ENCODE measurements around the gene ARHGAP45. TPM values are rescaled to one million over a fixed set of nuclear protein-coding genes. Genes with fewer than 3 reads are reported as not detected.
A peak's percentile ranks its signal among the peaks of the same experiment; 100 is the strongest.
"Not testable (repeated sequence)": the region's sequence is repeated elsewhere in the genome, so short reads cannot be mapped to it uniquely, and the experiment has no call there.

ARHGAP45 gene
- total RNA-seq, 4 donors from 2014 or later: 0.83 to 7.6 (median 3.4) TPM

- Histone ChIP-seq H3K4me1 (peaks cover 25 to 28% of the 10 kb centered on the region in 2 donors), H3K36me3 (peaks cover 0 to 29% of the 10 kb centered on the region in 2 donors), H3K27ac (no peak overlapping the region), H3K9me3 (no peaks in the 10 kb centered on the region), H3K4me3 (no peak overlapping the region), H3K27me3 (no peaks in the 10 kb centered on the region)
- intact Hi-C loops (cut with DNase I; ENCODE audit: low total_unique reads) (no loop called here), in situ Hi-C loops (cut with MboI; ENCODE audit: low sequenced_read_pairs in 4 of 4) (loop anchor here in 1 of 4 donors (10.0 kb wide), 1 partner anchor 57 kb away; no protein-coding TSS in a partner anchor)
- TF ChIP-seq CTCF (IDR thresholded peaks at IDR 0.05 in 4 of 5, conservative IDR thresholded peaks at IDR 0.05 in 1 of 5) (no peak), POLR2A (IDR thresholded peaks at IDR 0.05) (no peak)
- DNase-seq (no peak), ATAC-seq (no peak)
Observed at GRCh38 chr19:1128106-1128505, 61.1 kb downstream of the ARHGAP45 start.

- H3K36me3 ChIP-seq: peaks cover 0 to 19% of the 10 kb centered on the region in 2 donors
- H3K9me3 ChIP-seq; intact Hi-C loops (cut with DNase I; ENCODE audit: low total_unique reads); ATAC-seq; DNase-seq; H3K27ac ChIP-seq; H3K4me3 ChIP-seq; H3K27me3 ChIP-seq: not testable (repeated sequence)
- H3K4me1 ChIP-seq: peaks cover 25 to 32% of the 10 kb centered on the region in 2 donors
- in situ Hi-C loops (cut with MboI; ENCODE audit: low sequenced_read_pairs in 4 of 4): loop anchor here in 1 of 4 donors (10.0 kb wide), 1 partner anchor 56 kb away; no protein-coding TSS in a partner anchor
Observed at GRCh38 chr19:1129084-1129483, 62.1 kb downstream of the ARHGAP45 start.

GRCh38 chr19:1129535-1129934 lies 62.6 kb downstream of the ARHGAP45 start:
- H3K4me1 ChIP-seq: peaks cover 25 to 32% of the 10 kb centered on the region in 2 donors
- no peak for TF ChIP-seq POLR2A (IDR thresholded peaks at IDR 0.05)
- TF ChIP-seq CTCF (IDR thresholded peaks at IDR 0.05 in 4 of 5, conservative IDR thresholded peaks at IDR 0.05 in 1 of 5): no peak
- no peak overlapping the region for H3K27ac ChIP-seq
- in situ Hi-C loops (cut with MboI; ENCODE audit: low sequenced_read_pairs in 4 of 4): loop anchor here in 1 of 4 donors (10.0 kb wide), 1 partner anchor 55 kb away; no protein-coding TSS in a partner anchor
- ATAC-seq (no peak), DNase-seq (no peak)
- peaks cover 0 to 15% of the 10 kb centered on the region in 2 donors for H3K36me3 ChIP-seq
- H3K4me3 ChIP-seq: no peak overlapping the region
- H3K9me3 ChIP-seq: no peaks in the 10 kb centered on the region
- intact Hi-C loops (cut with DNase I; ENCODE audit: low total_unique reads): no loop called here
- no peaks in the 10 kb centered on the region for H3K27me3 ChIP-seq

GRCh38 chr19:1130771-1131717 lies 64.1 kb downstream of the ARHGAP45 start:
- H3K4me1 ChIP-seq: peaks cover 27 to 32% of the 10 kb centered on the region in 2 donors
- no peak for DNase-seq
- H3K4me3 ChIP-seq: peak overlapping the region; percentile 56 to 69 (median 61)
- H3K27me3 ChIP-seq: no peaks in the 10 kb centered on the region
- H3K36me3 ChIP-seq: peaks cover 0 to 13% of the 10 kb centered on the region in 2 donors
- no peak for TF ChIP-seq CTCF (IDR thresholded peaks at IDR 0.05 in 4 of 5, conservative IDR thresholded peaks at IDR 0.05 in 1 of 5)
- no peak for TF ChIP-seq POLR2A (IDR thresholded peaks at IDR 0.05)
- in situ Hi-C loops (cut with MboI; ENCODE audit: low sequenced_read_pairs in 4 of 4) (no loop called here), intact Hi-C loops (cut with DNase I; ENCODE audit: low total_unique reads) (loop anchor here (5.0 kb wide), 1 partner anchor 61 kb away; no protein-coding TSS in a partner anchor)
- peak overlapping the region; percentile 56 to 81 (median 76) for H3K27ac ChIP-seq
- ATAC-seq: peak; percentile 17 to 18
- no peaks in the 10 kb centered on the region for H3K9me3 ChIP-seq

Measured in gastrocnemius medialis (tissue), 4 donors.